Mesothelial cell of epicardium (in vitro differentiated cells): Measurements from ENCODE around the gene ANKRD10. TPM values are rescaled to one million over a fixed set of nuclear protein-coding genes. Genes with fewer than 3 reads are reported as not detected.

ENCODE experiments used
- DNase-seq, 2 experiments: peaks; one replicate each; pipeline ENCODE4 v3.0.0; 2021; ENCODE audit warnings: low spot score in 2 of 2; ENCODE audit not compliant: unreplicated experiment in 2 of 2
- H3K27ac Mint-ChIP-seq: 2 replicates; pipeline ENCODE4 v1.8.0; 2021; ENCODE audit warnings: mixed read lengths
- H3K27me3 Mint-ChIP-seq: 2 replicates; pipeline ENCODE4 v1.8.0; 2021; ENCODE audit warnings: low read depth, mixed read lengths
- H3K36me3 Mint-ChIP-seq: 2 replicates; pipeline ENCODE4 v1.8.0; 2021; ENCODE audit warnings: mixed read lengths
- H3K4me1 Mint-ChIP-seq: 2 replicates; pipeline ENCODE4 v1.8.0; 2021; ENCODE audit warnings: mixed read lengths
- H3K4me3 Mint-ChIP-seq: 2 replicates; pipeline ENCODE4 v1.8.0; 2021; ENCODE audit warnings: mild to moderate bottlenecking, moderate library complexity, mixed read lengths
- H3K9me3 Mint-ChIP-seq: 2 replicates; pipeline ENCODE4 v1.8.0; 2021; ENCODE audit warnings: mixed read lengths
- total RNA-seq: library from RNA; stranded (reverse); gene quantifications from 3 replicates; pipeline ENCODE4 v1.2.1, GENCODE V29; 2021
- TF ChIP-seq, protein P1 (sequence below): fragments of 200-600 bp; sonication (generic); IDR thresholded peaks from one replicate; pipeline ENCODE4 v1.5.0; 2021; ENCODE audit warnings: antibody characterized with exemption; ENCODE audit not compliant: unreplicated experiment

Gene ANKRD10
- total RNA-seq, 1 donor from 2014 or later: 258 TPM

DNA sequence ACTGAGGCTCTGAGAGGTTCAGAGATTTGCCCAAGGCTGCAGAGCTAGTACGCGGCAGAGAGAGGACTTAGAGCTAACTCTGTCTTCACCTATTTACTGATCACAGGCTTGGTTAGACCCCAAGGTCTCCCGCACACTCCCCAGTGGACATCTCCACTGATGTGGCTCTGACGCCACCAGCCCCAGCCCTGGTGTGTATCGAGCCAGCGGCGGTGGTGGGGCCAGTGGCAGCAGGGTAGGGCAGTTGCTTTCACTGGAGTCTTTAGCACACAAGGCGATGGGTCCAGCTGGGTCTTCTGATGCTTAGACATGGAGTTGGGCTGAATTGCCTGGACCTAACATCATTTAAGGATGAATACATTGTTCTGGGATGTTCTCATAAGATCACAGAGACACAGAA lies 85.4 kb downstream of the ANKRD10 start:
- Mint-ChIP-seq H3K4me3 (no peak overlapping the region), H3K27ac (no peak overlapping the region), H3K9me3 (peaks cover 4% of the 10 kb centered on the region), H3K27me3 (no peaks in the 10 kb centered on the region), H3K4me1 (no peaks in the 10 kb centered on the region), H3K36me3 (no peaks in the 10 kb centered on the region)
- DNase-seq: no peak
- TF ChIP-seq, protein P1, sequence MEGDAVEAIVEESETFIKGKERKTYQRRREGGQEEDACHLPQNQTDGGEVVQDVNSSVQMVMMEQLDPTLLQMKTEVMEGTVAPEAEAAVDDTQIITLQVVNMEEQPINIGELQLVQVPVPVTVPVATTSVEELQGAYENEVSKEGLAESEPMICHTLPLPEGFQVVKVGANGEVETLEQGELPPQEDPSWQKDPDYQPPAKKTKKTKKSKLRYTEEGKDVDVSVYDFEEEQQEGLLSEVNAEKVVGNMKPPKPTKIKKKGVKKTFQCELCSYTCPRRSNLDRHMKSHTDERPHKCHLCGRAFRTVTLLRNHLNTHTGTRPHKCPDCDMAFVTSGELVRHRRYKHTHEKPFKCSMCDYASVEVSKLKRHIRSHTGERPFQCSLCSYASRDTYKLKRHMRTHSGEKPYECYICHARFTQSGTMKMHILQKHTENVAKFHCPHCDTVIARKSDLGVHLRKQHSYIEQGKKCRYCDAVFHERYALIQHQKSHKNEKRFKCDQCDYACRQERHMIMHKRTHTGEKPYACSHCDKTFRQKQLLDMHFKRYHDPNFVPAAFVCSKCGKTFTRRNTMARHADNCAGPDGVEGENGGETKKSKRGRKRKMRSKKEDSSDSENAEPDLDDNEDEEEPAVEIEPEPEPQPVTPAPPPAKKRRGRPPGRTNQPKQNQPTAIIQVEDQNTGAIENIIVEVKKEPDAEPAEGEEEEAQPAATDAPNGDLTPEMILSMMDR: no peak

DNA sequence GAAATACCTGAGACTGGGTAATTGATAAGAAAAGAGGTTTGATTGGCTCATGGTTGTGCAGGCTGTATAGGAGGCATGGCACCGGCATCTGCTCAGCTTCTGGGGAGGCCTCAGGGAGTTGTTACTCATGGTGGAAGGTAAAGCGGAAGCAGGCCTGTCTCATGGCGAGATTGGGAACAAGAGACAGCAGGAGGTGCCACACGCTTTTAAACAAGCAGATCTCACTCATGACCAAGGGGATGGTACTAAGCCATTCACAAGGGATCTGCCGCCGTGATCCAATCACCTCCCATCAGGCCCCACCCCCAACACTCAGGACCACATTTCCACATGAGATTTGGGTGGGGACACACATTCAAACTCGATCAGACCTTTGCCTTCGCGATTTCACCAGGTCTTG lies 86.2 kb downstream of the ANKRD10 start:
- TF ChIP-seq, protein P1: no peak

More for the DNA sequence above, 86.2 kb downstream of the ANKRD10 start:
- Mint-ChIP-seq H3K27me3 (no peaks in the 10 kb centered on the region), H3K4me1 (no peaks in the 10 kb centered on the region), H3K4me3 (no peak overlapping the region), H3K27ac (no peak overlapping the region), H3K36me3 (no peaks in the 10 kb centered on the region), H3K9me3 (peaks cover 4% of the 10 kb centered on the region)
- no peak for DNase-seq

Other genes starting within 250 kb of the ANKRD10 start
- gene CARS2, start 209.0 kb downstream of the ANKRD10 start, total RNA-seq: 84.4 to 89.1 TPM (median 87.6 TPM) in 3 replicates
- 19.1 to 21.0 TPM (median 19.2 TPM) in 3 replicates for gene ING1, start 201.4 kb downstream of the ANKRD10 start, total RNA-seq
- 88.6 to 95.9 TPM (median 94.7 TPM) in 3 replicates for gene ARHGEF7, start 200.2 kb upstream of the ANKRD10 start, total RNA-seq